HG02571 (cell line): ENCODE data around the gene IBTK.
"Not testable (repeated sequence)": the region's sequence is repeated elsewhere in the genome, so short reads cannot be mapped to it uniquely, and the experiment has no call there.

ENCODE experiments used
- ATAC-seq: cut with Tn5 transposase; IDR thresholded peaks from one replicate; pipeline ENCODE4 v1.9.1; 2021; ENCODE audit warnings: mild to moderate bottlenecking, moderate library complexity; ENCODE audit not compliant: unreplicated experiment

The IBTK gene

DNA sequence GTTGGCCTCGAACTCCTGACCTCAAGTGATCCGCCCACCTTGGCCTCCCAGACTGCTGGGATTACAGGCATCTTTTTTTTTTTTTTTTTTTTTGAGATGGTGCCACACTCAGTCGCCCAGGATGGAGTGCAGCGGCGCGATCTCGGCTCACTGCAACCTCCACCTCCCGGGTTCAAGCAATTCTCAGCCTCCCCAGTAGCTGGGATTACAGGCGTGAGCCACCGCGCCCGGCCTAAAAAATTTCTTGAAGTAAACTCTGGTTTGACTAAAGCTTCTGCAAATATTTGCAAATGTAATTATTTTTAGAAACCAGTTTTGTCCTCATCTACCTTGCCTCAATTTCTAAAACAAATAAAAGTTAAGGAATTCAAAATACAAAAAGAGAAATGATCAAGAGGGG lies 1.2 kb downstream of the IBTK start:
- ATAC-seq, result no peak

DNA sequence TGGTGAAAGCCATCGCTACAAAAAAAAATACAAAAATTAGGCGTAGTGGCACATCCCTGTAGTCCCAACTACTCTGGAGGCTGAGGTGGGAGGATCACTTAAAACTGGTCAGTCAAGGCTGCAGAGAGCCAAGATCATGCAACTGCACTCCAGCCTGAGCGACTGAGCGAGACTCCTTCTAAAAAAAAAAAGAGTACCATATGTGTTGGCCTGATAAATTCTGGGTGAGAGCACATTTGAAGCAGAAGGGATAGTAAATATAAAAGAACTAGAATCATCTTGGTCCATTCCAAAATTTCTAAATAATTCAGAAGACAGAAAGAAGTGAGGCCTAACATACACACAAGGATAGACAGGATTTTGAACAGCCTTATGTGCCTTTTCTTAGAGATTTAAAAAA lies 2.2 kb downstream of the IBTK start:
- ATAC-seq, result no peak

DNA sequence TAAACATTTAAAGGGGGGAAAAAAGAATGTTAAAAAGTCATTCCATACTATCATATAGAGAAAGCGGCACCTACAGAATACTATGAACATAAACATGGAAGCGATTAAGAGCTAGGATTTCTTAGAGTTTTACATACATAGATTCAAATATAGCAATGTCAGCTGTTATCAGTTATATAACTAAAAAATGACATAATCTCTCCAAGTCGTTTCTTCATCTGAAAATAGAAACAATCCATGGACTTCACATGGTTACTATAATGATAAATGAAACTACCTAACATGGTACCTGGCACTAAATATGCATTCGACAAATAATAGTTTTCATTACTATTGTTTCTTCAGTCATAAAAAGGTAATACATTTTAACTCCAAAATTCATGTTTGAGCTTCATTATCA lies 3.7 kb downstream of the IBTK start:
- no peak for ATAC-seq

DNA sequence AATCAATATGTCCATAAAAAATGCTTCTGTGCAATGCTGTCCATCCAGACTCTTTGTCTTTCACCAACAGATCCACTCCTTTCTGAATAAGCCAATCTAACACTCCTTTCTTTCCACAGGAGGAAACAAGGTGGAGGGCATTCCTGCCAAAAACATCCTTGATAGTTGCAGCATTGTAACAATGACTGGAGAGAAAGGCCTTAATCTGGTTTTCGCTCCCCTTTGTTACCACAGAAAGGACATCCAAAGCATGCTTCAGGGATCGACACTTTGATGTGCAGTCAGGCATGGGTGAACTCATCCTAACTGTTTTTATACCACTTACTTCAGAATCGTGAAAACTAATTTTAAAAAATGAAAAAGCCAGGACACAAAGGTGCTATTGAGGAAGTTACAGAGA lies 7.4 kb downstream of the IBTK start:
- ATAC-seq, result no peak

DNA sequence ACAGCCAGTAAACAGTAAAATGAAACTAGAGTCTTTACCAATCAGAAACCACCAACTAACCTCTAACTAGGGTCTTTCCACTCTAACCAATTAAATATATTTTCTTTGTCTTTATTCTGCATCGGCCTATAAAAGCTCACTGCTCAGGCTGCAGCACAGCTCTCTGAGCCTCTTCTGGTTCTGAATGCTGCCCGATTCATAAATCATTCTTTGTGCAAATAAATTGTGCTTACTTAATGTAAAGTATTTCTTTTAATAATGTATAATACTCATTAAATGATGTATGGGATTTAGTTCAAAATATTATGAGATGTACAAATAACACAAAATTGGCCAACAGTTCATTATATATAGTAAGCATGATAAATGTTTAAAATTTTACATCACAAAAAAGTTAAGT lies 7.9 kb downstream of the IBTK start:
- ATAC-seq, result no peak

DNA sequence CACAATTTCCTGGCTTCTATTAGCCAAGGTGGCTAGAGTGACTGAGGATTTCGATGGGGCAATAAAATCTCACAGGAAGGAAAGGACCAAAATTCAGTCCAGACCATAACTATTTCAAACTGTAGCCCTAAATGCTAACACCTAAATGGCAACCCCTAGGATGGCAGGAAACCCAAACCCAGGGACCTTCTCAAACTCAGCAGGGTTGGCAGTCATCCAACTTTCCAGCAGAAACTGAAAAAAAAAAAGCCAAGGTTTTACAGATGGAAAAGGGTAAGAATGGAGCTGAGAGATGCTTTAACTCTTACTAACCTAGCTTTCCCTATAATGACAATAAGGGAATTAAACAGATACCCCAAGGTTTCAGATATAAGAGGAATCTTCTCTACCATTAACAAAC lies 10.5 kb downstream of the IBTK start:
- ATAC-seq, result no peak

DNA sequence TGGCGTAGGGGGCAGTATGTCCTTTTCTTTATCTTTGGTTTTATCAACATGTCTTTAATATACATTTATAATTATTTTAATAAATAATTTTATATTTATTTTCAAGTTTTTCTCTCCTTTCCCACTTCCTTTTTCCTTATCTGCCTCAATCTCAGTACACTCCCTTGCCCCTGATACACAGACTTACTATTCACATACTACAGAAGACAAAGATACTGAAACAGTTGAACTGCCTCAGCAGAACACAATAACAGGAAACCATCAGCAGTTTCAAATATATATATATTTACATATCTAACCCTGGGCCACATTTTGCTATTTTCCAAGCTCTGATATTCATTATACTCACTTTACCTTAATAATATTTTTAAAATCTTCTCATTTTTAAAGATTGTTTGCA lies 19.8 kb downstream of the IBTK start:
- ATAC-seq, result peak; percentile 94

DNA sequence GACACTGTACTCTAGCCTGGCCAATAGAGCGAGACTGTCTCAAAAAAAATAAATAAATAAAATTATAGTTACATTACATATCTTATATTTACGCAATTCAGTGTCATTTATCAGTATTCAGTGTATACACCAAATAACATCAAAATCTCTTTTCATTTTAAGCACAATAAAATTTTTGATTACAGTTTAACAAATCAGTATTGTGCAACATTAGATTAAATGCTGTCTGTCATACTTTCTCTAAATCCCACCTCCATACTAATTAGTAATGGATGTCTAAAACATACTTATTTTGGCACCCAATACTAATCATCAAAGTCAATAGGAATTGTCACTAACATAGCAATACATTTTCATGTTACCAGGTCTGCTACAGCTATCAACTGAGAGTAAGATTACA lies 27.4 kb downstream of the IBTK start:
- ATAC-seq, result no peak

DNA sequence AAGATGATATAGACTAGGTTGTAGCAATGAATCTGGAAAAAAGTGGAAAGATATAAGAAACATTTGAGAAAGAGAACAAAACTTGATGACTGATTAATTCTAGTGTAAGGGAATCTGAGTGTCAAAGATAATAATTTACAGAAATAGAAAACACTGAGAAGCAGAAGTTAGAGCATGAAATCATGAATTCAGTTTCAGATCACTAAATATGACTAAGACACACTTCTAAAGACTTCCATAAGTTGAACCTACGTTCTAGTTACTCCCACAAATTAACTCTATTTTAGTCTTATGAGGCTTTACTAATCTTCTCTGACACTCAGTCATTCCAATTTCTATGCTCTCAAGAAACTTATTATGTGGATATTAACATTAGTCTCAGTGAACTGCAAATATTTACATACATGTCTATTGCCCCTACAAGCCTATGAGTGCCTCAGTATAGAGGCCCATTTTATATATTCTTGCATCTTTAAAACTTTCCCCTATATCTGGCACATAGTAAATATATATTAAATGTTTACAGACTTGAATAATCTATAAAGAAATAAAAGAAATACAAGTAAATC lies 30.4 kb downstream of the IBTK start:
- peak; percentile 73 for ATAC-seq

DNA sequence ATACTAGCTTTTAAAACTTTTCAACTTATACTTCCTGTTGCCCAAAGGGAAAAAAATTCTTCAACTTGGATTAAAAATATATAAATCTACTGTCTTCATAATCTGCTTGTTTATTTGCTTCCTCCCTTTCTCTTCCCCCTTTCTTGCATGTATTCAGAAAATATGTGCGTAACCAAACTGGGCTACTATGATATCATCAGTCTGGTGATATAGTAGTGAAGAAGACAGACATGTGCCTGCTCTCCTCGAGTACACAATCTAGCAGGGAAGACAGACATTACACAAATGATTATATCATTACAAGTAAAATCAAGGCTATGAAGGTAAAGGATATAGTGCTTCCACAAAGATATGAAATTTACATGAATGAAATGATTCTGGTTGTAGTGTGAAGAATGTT lies 31.0 kb downstream of the IBTK start:
- ATAC-seq, result no peak

DNA sequence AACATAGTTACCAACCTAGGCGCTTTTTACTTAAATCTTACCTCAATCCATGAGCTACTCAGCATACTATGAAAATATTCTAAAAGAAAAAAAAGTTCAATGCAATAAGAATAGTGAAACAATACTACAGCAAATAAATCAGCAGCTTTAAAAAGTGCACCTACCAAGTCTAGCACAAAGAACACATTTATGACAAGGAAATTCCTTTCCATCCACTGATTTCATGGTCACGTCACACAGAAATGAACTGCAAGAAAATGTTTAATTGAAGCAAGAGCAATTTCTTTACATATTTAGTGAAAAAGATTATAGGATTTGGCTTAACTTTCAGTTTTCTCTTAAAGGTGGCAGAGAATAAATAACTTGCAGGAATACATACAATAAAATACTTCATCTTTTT lies 36.2 kb downstream of the IBTK start:
- ATAC-seq, result no peak

DNA sequence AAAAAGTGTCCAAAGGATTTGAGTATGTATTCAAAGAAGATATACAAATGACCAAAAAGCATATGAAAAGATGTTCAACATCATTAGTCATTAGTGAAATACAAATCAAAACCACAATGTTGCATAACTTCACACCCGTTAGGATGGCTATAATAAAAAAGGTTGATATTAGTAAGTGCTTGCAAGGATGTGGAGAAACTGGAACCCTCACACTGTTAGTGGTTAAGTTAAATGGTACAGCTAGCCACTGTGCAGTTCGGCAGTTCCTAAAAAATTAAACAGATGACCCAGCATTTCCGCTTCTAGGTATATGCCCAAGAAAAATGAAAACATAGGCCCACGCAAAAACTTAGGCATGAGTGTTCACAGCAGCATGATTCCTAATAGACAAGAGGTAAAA lies 38.6 kb downstream of the IBTK start:
- ATAC-seq, result no peak

DNA sequence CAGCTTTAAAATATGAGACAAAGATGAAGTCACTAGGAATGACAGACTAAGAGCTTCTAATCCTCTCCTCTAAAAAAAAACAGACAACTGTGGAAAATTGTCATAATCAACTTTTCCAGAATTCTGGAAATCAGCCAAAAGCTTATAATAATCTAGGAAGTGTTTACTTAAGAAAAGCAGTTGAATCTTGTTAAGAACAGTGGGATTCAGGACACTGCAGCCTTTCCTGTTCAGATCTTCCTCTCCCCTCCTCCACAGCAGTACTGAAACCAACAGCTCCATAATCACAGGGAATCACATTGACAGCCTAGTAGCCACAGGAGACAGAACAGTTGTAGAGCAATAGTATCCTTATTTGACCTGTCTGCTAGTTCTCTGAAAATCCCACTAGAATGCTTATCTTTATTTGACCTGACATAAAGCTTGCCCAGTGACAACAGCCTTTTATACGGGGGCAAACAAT lies 41.6 kb downstream of the IBTK start:
- no peak for ATAC-seq

DNA sequence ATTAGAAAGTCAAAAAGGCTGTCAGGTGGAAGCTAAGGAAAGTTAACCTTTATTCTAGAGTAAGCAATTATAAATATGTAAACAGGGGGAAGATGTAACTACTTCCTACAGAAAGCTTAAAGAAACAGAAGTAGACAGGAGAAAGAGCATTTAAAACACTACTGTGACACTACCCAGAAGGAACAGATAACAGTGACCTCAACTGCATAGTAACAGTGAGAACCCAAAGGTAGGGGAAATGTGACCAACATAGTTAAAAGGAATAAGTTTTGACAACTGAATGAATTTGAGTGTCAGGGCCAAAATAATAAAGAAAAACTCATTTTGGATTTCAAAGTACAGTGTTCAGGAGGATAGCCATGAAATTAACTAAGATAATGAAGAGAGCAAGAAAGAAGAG lies 43.5 kb downstream of the IBTK start:
- ATAC-seq, result no peak

DNA sequence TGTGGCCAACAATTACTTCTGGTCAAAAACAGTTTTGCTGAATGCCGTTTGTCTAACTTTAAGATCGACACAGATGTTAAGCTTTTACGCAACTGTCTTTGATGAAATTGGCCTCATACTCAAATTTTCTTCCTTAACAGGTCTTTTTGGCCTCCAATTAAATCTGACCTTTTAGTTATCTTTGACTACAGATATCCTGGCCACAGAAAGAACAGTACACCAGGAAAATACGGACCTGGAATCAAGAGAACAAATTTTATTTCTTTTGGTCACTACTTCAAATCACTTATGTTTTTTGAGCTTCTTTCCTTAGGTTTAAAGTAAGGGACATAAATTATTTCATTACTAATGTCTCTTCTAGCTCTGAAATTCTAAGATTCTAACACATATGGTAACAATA lies 49.8 kb downstream of the IBTK start:
- no peak for ATAC-seq

DNA sequence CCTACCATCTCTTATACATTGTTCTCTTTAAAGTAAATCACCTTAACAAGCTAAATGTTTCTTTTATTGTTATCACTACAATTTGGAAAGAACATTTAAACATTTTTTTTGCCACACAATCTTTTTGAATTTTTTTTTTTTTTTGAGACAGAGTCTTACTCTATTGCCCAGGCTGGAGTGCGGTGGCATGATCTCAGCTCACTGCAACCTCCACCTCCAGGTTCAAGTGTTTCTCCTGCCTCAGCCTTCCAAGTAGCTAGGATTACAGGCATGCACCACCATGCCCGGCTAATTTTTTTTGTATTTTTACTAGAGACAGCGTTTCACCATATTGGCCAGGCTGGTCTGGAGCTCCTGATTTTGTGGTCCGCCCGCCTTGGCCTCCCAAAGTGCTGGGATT lies 50.3 kb downstream of the IBTK start:
- not testable (repeated sequence) for ATAC-seq

DNA sequence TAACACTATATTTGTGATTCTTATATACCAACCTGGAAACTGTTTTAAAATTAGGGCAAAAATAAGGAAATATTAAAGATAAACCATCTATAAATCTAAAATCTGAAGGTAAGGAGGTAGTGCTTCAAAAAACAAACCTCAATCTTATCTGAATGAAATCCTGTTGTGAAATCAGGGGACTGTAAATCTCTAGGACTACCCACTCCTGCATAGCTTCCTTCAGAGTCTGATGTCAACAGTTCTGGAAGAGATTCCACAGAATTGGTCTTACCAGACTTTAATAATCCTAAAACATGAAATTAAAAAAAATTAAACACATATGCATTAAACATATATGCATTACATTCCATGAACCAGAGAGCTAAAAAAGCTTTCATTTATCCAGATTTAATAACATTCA lies 51.4 kb downstream of the IBTK start:
- no peak for ATAC-seq

DNA sequence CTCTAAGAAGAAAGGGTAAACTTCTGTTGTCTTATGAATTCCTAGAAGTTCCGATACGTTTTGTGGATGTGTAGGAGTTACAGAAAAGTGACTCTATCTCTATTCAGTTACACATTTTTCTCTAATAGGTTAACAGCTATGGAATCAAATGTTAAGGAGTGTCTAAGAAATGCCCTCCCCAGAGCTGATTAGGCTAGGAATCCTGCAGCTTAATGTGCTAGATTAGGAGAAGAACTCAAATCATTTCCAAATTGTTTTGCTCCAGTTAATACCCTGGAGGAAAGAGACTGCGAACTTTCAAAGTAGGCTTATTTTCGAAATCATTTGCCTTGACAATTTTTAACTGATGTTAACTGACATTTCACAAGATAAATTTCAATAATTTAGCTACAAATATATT lies 51.9 kb downstream of the IBTK start:
- no peak for ATAC-seq

DNA sequence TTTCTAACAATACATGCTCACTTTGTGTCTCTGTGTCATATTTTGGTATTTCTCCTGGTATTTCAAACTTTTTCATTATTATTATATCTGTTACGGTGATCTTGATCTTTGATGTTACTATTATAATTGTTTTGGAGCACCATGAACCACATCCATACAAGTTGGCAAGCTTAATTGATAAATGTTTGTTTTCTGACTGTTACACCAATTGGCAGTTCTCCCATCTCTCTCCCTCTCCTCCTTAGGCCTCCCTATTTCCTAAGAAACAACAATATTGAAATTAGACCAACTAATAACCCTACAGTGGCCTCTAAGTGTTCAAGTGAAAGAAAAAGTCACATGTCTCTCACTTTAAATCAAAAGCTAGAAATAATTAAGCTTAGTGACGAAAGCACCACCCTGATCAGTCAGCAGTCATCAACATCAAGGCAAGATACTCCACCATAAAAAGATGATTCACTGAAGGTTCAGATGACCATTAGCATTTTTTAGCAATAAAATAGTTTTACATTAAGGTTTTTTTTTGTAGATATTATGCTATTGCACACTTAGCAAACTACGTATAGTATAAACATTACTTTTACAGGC lies 61.5 kb downstream of the IBTK start:
- no peak for ATAC-seq

DNA sequence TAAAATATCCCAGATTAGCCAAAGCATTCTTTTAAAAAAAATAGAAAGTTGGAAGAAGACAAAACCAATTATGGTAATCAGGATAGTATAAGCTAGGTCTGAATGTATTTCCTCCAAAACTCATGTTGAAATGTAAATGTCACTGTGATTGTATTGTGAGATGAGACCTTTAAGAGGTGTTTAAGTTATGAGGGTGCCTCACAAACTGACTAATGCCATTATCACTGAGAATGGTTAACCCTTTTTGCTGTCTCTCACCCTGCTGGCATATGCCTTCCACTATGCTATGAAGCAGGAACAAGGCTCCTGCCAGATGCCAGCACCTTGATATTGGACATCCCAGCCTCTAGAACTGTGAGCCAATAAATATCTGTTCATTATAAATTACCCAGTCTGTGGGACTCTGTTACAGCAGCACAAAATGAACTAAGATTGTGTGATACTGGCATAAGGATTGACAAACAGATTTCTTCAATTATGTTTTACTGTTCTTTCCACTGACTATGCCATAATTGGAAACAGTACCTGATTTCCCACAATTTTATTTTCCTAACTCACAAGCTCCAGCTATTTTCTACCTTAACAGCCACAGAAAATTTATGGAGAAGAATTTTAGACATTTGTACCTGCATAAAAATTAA lies 63.8 kb downstream of the IBTK start:
- no peak for ATAC-seq

DNA sequence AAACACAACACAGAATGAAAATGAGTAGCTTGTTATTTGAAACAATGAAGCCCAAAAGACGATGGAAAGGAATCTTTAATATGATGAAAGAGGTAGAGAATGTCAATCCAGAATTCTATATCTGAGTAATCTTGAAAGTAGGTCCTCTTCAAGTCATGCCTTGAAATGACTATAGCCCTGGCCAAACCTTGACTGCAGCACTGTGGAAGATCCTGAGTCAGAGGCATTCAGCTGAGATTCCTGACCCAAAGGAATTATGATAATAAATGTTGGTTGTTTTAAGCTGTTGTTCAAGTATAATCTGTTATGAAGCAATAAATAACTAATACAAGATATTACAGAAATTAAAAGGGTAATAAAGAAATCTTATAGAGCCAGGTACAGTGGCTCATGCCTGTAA lies 64.8 kb downstream of the IBTK start:
- no peak for ATAC-seq

DNA sequence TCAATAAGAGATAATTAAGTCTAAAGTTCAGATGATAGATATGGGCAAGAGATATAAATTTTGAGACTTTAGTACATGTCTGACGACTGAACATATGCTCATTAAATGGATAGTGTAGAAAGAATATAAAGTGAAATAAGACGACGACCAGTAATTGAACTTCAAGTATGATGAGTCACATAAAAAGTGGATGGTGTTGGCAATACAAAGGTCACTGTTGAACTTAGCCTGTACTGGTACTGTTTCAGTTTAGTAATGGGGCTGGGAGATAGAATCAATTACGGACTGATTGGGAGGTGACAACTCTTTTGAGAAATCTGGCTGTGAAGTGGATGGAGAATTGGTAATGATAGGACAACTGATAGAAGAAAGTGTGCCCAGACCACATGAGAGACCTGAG lies 68.1 kb downstream of the IBTK start:
- no peak for ATAC-seq

DNA sequence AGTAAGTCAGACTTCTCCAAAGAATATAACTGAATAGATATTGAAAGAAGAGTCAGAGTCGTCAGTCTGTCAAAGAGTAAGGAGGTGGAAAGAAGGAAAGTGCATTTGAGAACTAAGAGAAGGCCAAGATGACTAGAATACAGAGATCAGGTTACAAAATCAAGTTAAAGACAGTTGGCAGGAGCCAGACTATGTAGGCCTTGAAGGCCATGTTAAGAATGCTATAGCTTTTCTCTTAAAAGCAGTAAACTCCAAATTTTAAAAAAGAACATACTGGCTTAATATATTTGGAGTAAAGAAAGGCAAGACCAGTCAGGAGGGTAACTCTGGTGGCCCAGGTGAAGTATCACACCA lies 68.8 kb downstream of the IBTK start:
- no peak for ATAC-seq
